Activated CD8-positive, alpha-beta memory T cell treated with anti-CD3 and anti-CD28 coated beads, Interleukin-2, amount 10 ng/mL, durations not matched to agents 7 days and 5 days (primary cell): ENCODE measurements around the gene BAZ1B. TPM values are rescaled to one million over a fixed set of nuclear protein-coding genes. Genes with fewer than 3 reads are reported as not detected.
"Not testable (repeated sequence)": the region's sequence is repeated elsewhere in the genome, so short reads cannot be mapped to it uniquely, and the experiment has no call there.

Experiments
- ATAC-seq: fragments of 150-1000 bp; cut with Tn5 transposase; one replicate; pipeline ENCODE4 v1.10.0; 2021; ENCODE audit warnings: moderate library complexity
- CTCF ChIA-PET: fragments of 350-600 bp; sonication (Branson Sonifier 250); formaldehyde crosslinking; loops from one replicate; lab custom pipeline; 2021; ENCODE audit warnings: antibody characterized with exemption; lab: Charles Lee
- DNase-seq: peaks from one replicate; pipeline ENCODE4 v3.0.0-alpha.2; 2020
- H3K27ac Mint-ChIP-seq: one replicate; pipeline ENCODE4 v1.8.0; 2021; ENCODE audit warnings: mild to moderate bottlenecking, mixed read lengths
- H3K27me3 Mint-ChIP-seq: one replicate; pipeline ENCODE4 v1.8.0; 2021; ENCODE audit warnings: mixed read lengths
- H3K36me3 Mint-ChIP-seq: one replicate; pipeline ENCODE4 v1.8.0; 2021; ENCODE audit warnings: mild to moderate bottlenecking, mixed read lengths
- H3K4me1 Mint-ChIP-seq: one replicate; pipeline ENCODE4 v1.8.0; 2021; ENCODE audit warnings: mixed read lengths
- H3K4me3 Mint-ChIP-seq: one replicate; pipeline ENCODE4 v1.8.0; 2021; ENCODE audit warnings: mild to moderate bottlenecking, moderate library complexity, mixed read lengths
- H3K9me3 Mint-ChIP-seq: one replicate; pipeline ENCODE4 v1.8.0; 2022; ENCODE audit warnings: low read depth, mixed read lengths
- total RNA-seq, 2 experiments: library from RNA; stranded (reverse); gene quantifications; one replicate each; pipeline ENCODE4 v1.2.3, GENCODE V29; 2021

The BAZ1B gene
- total RNA-seq, 2 experiments from 2014 or later = 112 to 129 TPM

- ATAC-seq = no peak
- H3K27me3 Mint-ChIP-seq = no peaks in the 10 kb centered on the region
- no peak overlapping the region for H3K4me3 Mint-ChIP-seq
- no peaks in the 10 kb centered on the region for H3K9me3 Mint-ChIP-seq
- DNase-seq = no peak
- CTCF ChIA-PET = no interaction called here
- no peaks in the 10 kb centered on the region for H3K4me1 Mint-ChIP-seq
- H3K27ac Mint-ChIP-seq = no peak overlapping the region
- H3K36me3 Mint-ChIP-seq = peaks cover 51% of the 10 kb centered on the region
Observed at GRCh38 chr7:73470208-73470607, 51.9 kb downstream of the BAZ1B start.

DNA sequence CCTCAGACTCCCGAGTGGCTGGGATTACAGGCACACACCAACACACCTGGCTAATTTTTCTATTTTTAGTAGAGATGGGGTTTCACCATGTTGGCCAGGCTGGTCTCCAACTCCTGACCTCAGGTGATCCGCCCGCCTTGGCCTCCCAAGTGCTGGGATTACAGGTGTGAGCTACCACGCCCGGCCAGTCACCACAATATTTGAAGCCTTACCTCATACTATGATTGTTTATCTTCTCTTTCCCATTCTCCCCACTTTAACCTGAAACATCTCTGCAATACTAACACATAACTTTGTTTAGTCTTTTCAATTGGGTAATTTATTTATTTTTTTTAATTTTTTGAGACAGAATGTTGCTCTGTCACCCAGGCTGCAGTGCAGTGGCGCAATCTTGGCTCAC lies 55.0 kb downstream of the BAZ1B start:
- peaks cover 68% of the 10 kb centered on the region for H3K36me3 Mint-ChIP-seq
- CTCF ChIA-PET = interaction anchor here (2.1 kb wide), 1 partner anchor 15 kb away, joined by 7 read pairs; no protein-coding TSS in a partner anchor
- not testable (repeated sequence) for H3K4me3 Mint-ChIP-seq, H3K27ac Mint-ChIP-seq, DNase-seq, H3K27me3 Mint-ChIP-seq, ATAC-seq, H3K9me3 Mint-ChIP-seq, H3K4me1 Mint-ChIP-seq

DNA sequence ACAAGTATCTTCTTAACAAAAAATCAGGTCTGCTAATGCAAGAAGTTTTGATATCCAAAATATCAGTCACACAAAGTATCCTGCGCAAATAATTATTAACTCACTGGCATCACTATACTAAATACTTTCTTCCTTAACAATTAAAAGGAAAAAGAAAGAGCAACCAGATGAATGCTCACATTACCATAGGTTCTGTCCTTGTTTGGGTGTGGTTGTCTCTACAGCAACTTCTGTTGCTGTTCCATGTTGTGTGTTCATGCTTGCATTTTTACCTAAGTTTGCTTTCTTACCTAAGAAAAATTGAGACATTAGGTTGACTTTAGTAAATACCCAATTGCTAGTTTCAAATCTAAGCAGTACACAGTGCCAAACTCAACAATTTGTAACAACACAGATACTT lies 56.0 kb downstream of the BAZ1B start:
- DNase-seq = no peak
- no peak for ATAC-seq
- no peak overlapping the region for H3K27ac Mint-ChIP-seq
- H3K9me3 Mint-ChIP-seq = no peaks in the 10 kb centered on the region
- no peaks in the 10 kb centered on the region for H3K27me3 Mint-ChIP-seq
- H3K4me1 Mint-ChIP-seq = no peaks in the 10 kb centered on the region
- CTCF ChIA-PET = interaction anchor here (0.6 to 1.6 kb wide), 3 partner anchors 11 to 14 kb away, joined by 3 to 4 read pairs (median 4); no protein-coding TSS in a partner anchor
- H3K36me3 Mint-ChIP-seq = peaks cover 72% of the 10 kb centered on the region
- H3K4me3 Mint-ChIP-seq = no peak overlapping the region

- ATAC-seq = no peak
- Mint-ChIP-seq H3K9me3 (no peaks in the 10 kb centered on the region), H3K4me3 (no peak overlapping the region), H3K4me1 (no peaks in the 10 kb centered on the region), H3K27me3 (no peaks in the 10 kb centered on the region), H3K36me3 (peaks cover 66% of the 10 kb centered on the region), H3K27ac (no peak overlapping the region)
- no peak for DNase-seq
- CTCF ChIA-PET = interaction anchor here (1.4 kb wide), 1 partner anchor 12 kb away, joined by 9 read pairs; no protein-coding TSS in a partner anchor
Observed at GRCh38 chr7:73463966-73464365, 58.1 kb downstream of the BAZ1B start.

- H3K4me3 Mint-ChIP-seq = no peak overlapping the region
- H3K36me3 Mint-ChIP-seq = peaks cover 65% of the 10 kb centered on the region
- H3K4me1 Mint-ChIP-seq = no peaks in the 10 kb centered on the region
- H3K27me3 Mint-ChIP-seq = no peaks in the 10 kb centered on the region
- ATAC-seq (no peak), DNase-seq (no peak)
- no peak overlapping the region for H3K27ac Mint-ChIP-seq
- no peaks in the 10 kb centered on the region for H3K9me3 Mint-ChIP-seq
- CTCF ChIA-PET = interaction anchor here (1.3 to 1.4 kb wide), 2 partner anchors 12 to 58 kb away, joined by 7 to 9 read pairs; no protein-coding TSS in a partner anchor
Observed at GRCh38 chr7:73463260-73463659, 58.8 kb downstream of the BAZ1B start.

DNA sequence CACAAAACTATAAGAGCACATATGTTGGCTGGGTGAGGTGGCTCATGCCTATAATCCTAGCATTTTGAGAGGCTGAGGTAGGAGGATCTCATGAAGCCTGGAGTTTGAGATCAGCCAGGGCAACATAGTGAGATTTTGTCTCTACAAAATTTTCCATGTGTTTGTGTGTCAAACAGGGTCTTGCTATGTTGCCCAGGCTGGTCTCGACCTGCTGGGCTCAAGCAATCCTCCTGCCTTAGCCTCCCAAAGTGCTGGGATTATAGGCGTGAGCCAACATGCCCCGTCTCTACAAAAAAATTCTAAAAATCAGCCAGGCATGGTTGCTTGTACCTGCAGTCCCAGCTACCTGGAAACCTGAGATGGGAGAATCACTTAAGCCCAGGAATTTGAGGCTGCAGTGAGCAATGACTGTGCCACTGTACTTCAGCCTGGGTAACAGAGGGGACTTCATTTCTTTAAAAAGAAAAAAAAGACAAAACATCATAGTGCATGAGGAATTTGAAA lies 60.3 kb downstream of the BAZ1B start:
- ATAC-seq (no peak), DNase-seq (no peak)
- H3K4me3 Mint-ChIP-seq = no peak overlapping the region
- CTCF ChIA-PET = interaction anchor here (1.0 to 2.6 kb wide), 4 partner anchors 10 to 59 kb away, joined by 3 to 13 read pairs (median 5); no protein-coding TSS in a partner anchor
- H3K9me3 Mint-ChIP-seq = no peaks in the 10 kb centered on the region
- no peaks in the 10 kb centered on the region for H3K4me1 Mint-ChIP-seq
- peaks cover 68% of the 10 kb centered on the region for H3K36me3 Mint-ChIP-seq
- H3K27ac Mint-ChIP-seq = no peak overlapping the region
- H3K27me3 Mint-ChIP-seq = no peaks in the 10 kb centered on the region

- no peak overlapping the region for H3K27ac Mint-ChIP-seq
Observed at GRCh38 chr7:73454424-73454823, 67.7 kb downstream of the BAZ1B start.

GRCh38 chr7:73452999-73453635 lies 69.0 kb downstream of the BAZ1B start:
- no peaks in the 10 kb centered on the region for H3K9me3 Mint-ChIP-seq
- ATAC-seq = no peak
- peaks cover 57% of the 10 kb centered on the region for H3K36me3 Mint-ChIP-seq
- H3K27ac Mint-ChIP-seq = no peak overlapping the region
- no peaks in the 10 kb centered on the region for H3K27me3 Mint-ChIP-seq
- CTCF ChIA-PET = interaction anchor here (1.3 to 2.4 kb wide), 6 partner anchors 12 to 63 kb away, joined by 3 to 11 read pairs (median 4); no protein-coding TSS in a partner anchor
- H3K4me3 Mint-ChIP-seq = no peak overlapping the region
- H3K4me1 Mint-ChIP-seq = peaks cover 29% of the 10 kb centered on the region
- DNase-seq = no peak

More at GRCh38 chr7:73454424-73454823, 67.7 kb downstream of the BAZ1B start:
- Mint-ChIP-seq H3K27me3 (no peaks in the 10 kb centered on the region), H3K9me3 (no peaks in the 10 kb centered on the region), H3K4me1 (peaks cover 21% of the 10 kb centered on the region), H3K36me3 (peaks cover 53% of the 10 kb centered on the region), H3K4me3 (no peak overlapping the region)
- CTCF ChIA-PET = interaction anchor here (1.3 kb wide), 1 partner anchor 11 kb away, joined by 4 read pairs; no protein-coding TSS in a partner anchor
- ATAC-seq = no peak
- no peak for DNase-seq

DNA sequence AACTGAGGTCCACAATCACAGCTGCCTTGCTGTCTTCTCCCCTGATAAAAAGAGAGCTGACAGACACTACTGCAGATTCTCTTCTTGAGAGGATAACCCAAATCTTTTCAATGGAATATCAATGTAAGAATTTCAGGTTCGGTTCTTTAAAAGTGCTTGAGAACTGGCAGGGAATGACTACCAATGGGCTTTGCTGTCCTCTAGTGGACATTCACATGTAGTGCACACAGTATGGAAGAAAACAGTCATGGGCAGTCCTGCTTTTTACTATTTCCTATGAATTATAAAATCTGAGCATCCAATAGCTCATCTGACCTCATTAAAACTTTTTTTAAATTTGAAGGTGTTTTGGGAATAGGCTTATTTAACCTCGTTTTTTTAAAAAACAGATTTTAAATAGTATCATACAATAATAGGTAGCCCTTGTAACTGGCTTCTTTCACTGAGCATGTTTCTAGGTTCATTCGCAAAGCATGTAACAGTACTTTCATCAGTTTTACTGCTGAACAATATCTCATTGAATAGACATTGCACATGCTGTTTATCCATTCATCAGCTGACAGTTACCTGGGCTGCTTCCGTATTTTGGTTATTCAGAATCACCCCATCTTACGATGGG lies 70.2 kb downstream of the BAZ1B start:
- peaks cover 29% of the 10 kb centered on the region for H3K4me1 Mint-ChIP-seq
- ATAC-seq (peak; percentile 67), DNase-seq (no peak)
- H3K27me3 Mint-ChIP-seq = no peaks in the 10 kb centered on the region
- peaks cover 58% of the 10 kb centered on the region for H3K36me3 Mint-ChIP-seq
- no peaks in the 10 kb centered on the region for H3K9me3 Mint-ChIP-seq
- H3K27ac Mint-ChIP-seq = no peak overlapping the region
- no peak overlapping the region for H3K4me3 Mint-ChIP-seq
- CTCF ChIA-PET = interaction anchor here (0.9 to 2.4 kb wide), 21 partner anchors 9 to 537 kb away, joined by 3 to 13 read pairs (median 5); partner anchors contain the start of gene TBL2

DNA sequence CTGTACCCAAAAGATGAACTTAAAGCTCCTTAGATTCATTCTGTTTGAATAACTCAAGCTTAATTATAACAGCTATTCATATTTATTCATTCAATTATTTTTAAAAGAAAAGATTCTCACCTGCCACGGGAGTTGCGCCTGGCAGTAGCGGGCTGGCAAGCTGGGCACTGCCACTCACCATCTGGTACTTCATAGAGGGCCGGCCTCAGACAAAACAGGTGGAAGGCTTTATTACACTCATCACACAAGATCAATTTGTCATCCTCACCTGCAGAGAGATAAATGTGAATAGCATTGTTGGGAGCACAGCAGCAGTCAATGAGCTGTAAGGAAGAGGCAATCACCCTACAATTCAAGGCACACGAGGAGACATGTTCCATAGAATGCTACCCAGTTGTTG lies 72.7 kb downstream of the BAZ1B start:
- Mint-ChIP-seq H3K27ac (peak overlapping the region; percentile 12), H3K4me3 (no peak overlapping the region), H3K4me1 (peaks cover 27% of the 10 kb centered on the region), H3K9me3 (no peaks in the 10 kb centered on the region), H3K36me3 (peaks cover 61% of the 10 kb centered on the region), H3K27me3 (no peaks in the 10 kb centered on the region)
- ATAC-seq = no peak
- CTCF ChIA-PET = interaction anchor here (0.8 kb wide), 1 partner anchor 125 kb away, joined by 4 read pairs; no protein-coding TSS in a partner anchor
- DNase-seq = no peak

GRCh38 chr7:73448609-73449008 lies 73.5 kb downstream of the BAZ1B start:
- no peak overlapping the region for H3K4me3 Mint-ChIP-seq
- peaks cover 27% of the 10 kb centered on the region for H3K4me1 Mint-ChIP-seq
- peak overlapping the region; percentile 43 for H3K27ac Mint-ChIP-seq
- H3K36me3 Mint-ChIP-seq = peaks cover 67% of the 10 kb centered on the region
- H3K27me3 Mint-ChIP-seq = no peaks in the 10 kb centered on the region
- CTCF ChIA-PET = interaction anchor here (1.4 kb wide), 1 partner anchor 31 kb away, joined by 3 read pairs; no protein-coding TSS in a partner anchor
- DNase-seq (no peak), ATAC-seq (no peak)
- H3K9me3 Mint-ChIP-seq = no peaks in the 10 kb centered on the region

- Mint-ChIP-seq H3K9me3 (no peaks in the 10 kb centered on the region), H3K27ac (peak overlapping the region; percentile 69), H3K4me1 (peaks cover 24% of the 10 kb centered on the region), H3K36me3 (peaks cover 76% of the 10 kb centered on the region), H3K4me3 (no peak overlapping the region), H3K27me3 (no peaks in the 10 kb centered on the region)
- ATAC-seq (no peak), DNase-seq (no peak)
- CTCF ChIA-PET = interaction anchor here (1.4 kb wide), 1 partner anchor 32 kb away, joined by 3 read pairs; no protein-coding TSS in a partner anchor
Observed at GRCh38 chr7:73447121-73447733, 74.9 kb downstream of the BAZ1B start.

GRCh38 chr7:73446682-73447081 lies 75.4 kb downstream of the BAZ1B start:
- no peak overlapping the region for H3K27ac Mint-ChIP-seq
- no peak overlapping the region for H3K4me3 Mint-ChIP-seq
- CTCF ChIA-PET = no interaction called here
- H3K36me3 Mint-ChIP-seq = peaks cover 77% of the 10 kb centered on the region
- H3K4me1 Mint-ChIP-seq = peaks cover 24% of the 10 kb centered on the region
- no peak for ATAC-seq
- H3K9me3 Mint-ChIP-seq = no peaks in the 10 kb centered on the region
- H3K27me3 Mint-ChIP-seq = no peaks in the 10 kb centered on the region
- DNase-seq = no peak
